NCI-H2107 (cell line): ENCODE results near the gene TRIP13.
"Not testable (repeated sequence)": the region's sequence is repeated elsewhere in the genome, so short reads cannot be mapped to it uniquely, and the experiment has no call there.

Experiments
- DNase-seq: peaks from one replicate; lab custom pipeline; 2025; lab: John Stamatoyannopoulos, UW

The TRIP13 gene, protein sequence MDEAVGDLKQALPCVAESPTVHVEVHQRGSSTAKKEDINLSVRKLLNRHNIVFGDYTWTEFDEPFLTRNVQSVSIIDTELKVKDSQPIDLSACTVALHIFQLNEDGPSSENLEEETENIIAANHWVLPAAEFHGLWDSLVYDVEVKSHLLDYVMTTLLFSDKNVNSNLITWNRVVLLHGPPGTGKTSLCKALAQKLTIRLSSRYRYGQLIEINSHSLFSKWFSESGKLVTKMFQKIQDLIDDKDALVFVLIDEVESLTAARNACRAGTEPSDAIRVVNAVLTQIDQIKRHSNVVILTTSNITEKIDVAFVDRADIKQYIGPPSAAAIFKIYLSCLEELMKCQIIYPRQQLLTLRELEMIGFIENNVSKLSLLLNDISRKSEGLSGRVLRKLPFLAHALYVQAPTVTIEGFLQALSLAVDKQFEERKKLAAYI

DNA sequence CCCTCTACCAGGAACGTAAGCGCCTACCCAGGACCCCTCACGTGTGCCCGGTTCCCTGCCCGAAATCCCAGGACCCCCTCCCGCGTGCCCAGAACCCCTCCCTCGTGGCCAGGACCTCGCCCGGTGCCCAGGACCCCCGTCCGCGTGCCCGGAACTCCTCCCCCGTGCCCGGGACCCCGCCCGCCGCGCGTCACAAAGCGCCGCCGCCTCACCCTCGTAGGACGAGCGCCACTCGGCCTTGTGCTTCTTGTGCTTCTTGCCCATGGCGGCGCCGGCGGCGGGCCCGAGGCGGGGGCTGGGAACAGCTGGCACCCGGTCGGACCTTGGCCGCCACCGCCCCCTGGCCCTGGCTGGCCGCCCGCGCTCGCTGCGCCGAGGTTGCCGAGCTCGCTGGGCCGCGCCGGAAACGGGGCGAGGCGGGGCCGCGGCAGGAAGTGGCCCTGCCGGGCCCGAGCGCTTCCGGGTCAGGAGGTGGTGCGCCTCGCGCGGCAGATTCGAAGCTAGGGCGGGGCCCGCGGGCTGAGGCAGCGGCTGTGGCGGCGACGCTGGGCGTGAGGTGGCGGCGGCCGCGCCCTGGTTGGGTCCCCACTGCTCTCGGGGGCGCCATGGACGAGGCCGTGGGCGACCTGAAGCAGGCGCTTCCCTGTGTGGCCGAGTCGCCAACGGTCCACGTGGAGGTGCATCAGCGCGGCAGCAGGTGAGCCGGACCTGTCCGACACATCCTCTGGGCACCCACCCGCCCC, at the start of gene TRIP13, which contains the start of gene BRD9:
Gene TRIP13 (plus strand): TSS at position 491 of the 743 bp plus-strand sequence. CDS start 115 bp downstream, at position 606.
Gene BRD9 (minus strand): TSS at position 408 of the 743 bp plus-strand sequence. CDS start 144 bp downstream, at position 264.
- DNase-seq, result peak; percentile 67

DNA sequence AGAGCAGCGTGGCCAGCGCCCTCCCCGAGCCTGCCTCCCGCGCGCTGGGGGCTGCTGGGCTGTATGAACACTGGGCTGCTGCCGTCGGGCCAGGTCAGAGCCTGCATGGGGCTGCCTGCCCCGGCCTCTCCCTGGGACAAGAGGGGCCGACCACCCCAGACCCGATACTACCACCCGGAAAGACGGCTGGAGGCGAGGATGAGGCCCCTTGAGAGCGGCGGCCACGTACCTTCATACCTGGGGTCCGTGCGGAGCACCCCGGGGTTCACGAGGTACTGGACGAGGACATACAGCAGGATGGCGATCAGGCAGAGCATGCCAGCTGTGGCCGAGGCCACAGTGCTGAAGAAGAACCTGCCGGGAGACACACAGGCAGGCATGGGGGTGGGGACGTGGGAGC, 49.3 kb upstream of the TRIP13 start:
- not testable (repeated sequence) for DNase-seq

- DNase-seq, result not testable (repeated sequence)
Observed at GRCh38 chr5:843926-844325, 48.8 kb upstream of the TRIP13 start.

DNA sequence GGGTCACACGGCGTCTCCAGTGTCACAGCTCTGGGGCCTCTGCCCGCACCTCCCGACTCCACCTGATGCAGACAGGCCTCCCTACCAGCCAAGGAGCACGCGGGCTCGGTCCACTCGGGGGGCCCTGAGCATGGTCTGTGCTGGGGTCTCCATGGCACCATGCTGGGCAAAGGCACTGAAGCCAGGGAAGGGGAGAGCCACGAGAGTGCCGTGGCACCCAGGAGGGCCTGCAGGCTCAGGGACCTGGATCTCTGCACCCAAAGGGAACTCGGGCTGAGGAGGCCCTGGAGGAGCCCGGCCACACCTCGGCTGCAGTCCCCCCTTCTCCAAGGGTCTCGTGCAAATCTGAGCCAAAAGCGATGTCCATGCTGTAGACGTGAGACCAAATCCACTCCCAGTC, 48.3 kb upstream of the TRIP13 start:
- DNase-seq, result not testable (repeated sequence)

DNA sequence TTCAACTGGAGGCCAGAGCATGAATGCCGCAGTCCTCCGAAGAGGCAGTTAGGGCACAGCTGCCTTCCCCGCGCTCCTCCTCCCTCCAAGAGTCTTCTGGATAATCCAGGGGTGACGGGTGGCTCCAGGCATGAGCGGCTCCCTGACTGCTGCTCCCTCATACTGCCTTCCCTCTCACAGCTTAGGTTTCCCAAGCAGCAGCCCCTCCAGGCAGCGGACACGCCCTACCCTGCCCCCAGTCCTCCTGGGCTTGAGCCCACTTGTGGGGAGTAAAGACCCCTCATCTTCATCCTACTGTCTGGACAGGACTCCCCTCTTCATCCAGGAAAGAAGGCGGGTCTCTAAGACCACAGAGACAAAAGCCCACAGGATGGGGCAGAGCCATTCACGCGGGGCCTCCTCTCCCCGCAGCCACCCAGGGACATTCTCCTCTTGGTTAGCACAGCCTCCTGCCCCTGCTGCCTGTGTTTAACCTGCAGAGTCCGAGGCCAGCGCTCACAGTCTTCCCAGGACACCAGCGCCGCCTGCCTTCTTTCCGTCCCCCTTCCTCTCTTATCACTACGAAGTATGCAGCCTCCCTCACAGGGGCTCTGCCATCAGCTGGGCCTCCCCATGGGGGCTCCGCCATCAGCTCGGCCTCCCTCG, 47.5 kb upstream of the TRIP13 start:
- not testable (repeated sequence) for DNase-seq

DNA sequence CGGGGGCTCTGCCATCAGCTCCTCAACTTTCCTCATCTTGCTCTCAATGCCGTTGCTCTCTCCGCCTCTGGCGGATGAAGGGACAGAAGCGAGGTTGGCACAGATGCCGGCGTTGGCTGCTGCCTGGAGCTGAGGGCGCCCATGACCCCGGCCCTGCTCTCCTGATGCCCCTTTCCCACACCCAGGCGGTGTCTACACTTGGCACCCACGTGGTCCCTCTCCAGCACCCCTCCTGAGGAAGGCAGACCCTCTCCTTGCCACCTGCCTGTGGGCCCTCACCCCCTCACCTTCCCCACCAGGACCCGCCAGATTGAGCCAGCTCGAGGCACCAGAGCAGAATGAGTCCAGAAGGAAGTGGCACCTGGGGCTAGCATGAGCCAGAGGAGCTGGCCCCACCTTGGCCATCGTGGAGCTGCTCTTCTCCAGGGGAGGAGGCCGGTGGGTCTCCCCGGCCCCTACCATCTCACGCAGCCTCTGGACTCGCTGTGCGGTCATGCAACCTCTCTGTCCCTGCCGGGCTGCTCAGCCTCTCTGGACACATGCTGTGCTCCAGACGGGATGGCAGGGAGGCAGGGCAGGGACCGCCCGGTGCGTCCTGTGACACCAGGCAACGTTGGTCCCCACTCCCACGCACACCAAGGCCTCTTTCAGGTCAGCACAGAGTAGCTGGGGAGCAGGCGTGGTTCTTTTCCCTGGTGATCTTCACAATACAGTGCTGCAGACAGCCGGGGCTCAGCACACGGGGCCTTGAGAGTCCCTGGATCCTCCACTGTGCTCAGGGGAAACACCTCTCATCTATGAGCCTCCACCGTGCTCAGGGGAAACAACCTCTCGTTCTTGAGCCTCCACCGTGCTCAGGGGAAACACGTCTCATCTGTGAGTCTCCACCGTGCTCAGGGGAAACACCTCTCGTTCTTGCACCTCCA, 46.7 kb upstream of the TRIP13 start:
- not testable (repeated sequence) for DNase-seq

- not testable (repeated sequence) for DNase-seq
Observed at GRCh38 chr5:846602-847091, 46.0 kb upstream of the TRIP13 start.

GRCh38 chr5:847212-847611, 45.5 kb upstream of the TRIP13 start:
- DNase-seq, result not testable (repeated sequence)

- DNase-seq, result not testable (repeated sequence)
Observed at GRCh38 chr5:847736-848135, 44.9 kb upstream of the TRIP13 start.

DNA sequence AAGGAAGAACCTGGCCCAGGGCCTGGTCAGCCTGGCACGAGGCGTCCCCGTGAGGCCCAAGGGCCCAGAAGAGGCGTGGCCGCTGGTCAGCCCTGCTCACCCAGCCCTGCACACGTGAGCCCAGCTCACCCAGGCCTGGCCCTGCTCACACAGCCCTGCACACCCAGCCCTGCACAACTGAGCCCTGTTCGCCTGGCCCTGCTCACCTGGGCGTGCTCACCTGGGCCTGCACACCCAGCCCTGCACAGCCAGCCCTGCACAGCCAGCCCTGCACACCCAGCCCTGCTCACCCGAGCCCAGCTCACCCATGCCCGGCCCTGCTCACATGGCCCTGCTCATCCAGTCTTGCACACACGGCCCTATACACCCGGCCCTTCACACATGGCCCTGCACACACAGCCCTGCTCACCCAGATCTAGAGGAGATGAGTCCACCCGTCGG, 44.0 kb upstream of the TRIP13 start:
- no peak for DNase-seq

- DNase-seq, result no peak
Observed at GRCh38 chr5:849651-850301, 42.9 kb upstream of the TRIP13 start.

- DNase-seq, result no peak
Observed at GRCh38 chr5:850511-851006, 42.1 kb upstream of the TRIP13 start, which contains the start of gene ZDHHC11. ZDHHC11 (minus strand) TSS chr5:850986; CDS start chr5:850602, 384 bp downstream.

DNA sequence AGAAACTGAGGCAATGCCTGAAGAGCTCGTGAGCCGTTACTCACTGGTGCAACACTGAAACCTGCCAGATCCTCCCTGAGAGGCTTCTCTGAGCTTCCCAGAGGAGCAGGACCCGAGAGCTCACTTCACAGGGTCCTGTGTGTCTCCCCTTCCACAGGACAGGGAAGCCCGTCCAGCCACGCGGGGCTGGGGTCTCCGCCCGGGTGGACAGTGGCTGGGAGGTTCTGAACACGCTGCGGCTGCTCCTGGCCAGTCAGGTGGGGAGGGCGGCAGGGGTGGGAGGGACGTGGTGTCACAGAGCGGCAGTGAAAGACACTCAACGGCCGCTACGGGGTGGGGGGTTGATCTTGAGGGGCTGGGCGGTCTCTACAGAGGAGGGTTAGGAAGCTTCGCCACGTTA, 41.6 kb upstream of the TRIP13 start:
- DNase-seq, result no peak

- DNase-seq, result no peak
Observed at GRCh38 chr5:851553-851952, 41.1 kb upstream of the TRIP13 start.

GRCh38 chr5:852018-852417, 40.7 kb upstream of the TRIP13 start:
- no peak for DNase-seq

- DNase-seq, result no peak
Observed at GRCh38 chr5:852431-853401, 40.0 kb upstream of the TRIP13 start.

DNA sequence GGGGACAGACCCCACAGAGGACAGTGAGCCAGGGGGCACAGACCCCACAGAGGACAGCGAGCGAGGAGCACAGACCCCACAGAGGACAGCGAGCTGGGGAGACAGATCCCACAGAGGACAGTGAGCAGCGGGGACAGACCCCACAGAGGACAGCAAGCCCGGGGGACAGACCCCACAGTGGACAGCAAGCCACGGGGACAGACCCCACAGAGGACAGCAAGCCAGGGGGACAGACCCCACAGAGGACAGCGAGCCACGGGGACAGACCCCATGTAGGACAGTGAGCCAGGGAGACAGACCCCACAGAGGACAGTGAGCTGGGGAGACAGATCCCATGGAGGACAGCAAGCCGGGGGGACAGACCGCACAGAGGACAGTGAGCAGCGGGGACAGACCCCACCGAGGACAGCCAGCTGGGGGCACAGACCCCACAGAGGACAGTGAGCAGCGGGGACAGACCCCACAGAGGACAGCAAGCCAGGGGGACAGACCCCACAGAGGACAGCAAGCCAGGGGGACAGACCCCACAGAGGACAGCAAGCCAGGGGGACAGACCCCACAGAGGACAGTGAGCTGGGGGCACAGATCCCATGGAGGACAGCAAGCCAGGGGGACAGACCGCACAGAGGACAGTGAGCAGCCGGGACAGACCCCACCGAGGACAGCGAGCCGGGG, 39.1 kb upstream of the TRIP13 start:
- not testable (repeated sequence) for DNase-seq

DNA sequence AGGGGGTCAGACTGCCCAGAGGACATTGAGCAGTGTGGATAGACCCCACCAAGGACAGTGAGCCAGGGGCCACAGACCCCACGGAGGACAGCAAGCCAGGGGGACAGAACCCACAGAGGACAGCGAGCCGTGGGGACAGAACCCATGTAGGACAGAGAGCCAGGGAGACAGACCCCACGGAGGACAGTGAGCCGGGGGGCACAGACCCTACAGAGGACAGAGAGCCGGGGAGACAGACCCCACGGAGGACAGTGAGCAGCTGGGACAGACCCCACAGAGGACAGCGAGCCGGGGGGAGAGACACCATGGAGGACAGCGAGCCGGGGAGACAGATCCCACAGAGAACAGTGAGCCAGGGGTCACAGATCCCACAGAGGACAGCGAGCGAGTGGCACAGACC, 38.5 kb upstream of the TRIP13 start:
- DNase-seq, result no peak
